ENCODE results near the gene NDUFS1.
"Not testable (repeated sequence)": the region's sequence is repeated elsewhere in the genome, so short reads cannot be mapped to it uniquely, and the experiment has no call there.

The NDUFS1 gene

GRCh38 chr2:206143451-206143850, 15.8 kb downstream of the NDUFS1 start:
- Histone ChIP-seq H4K8ac (ENCODE audit: low read depth, low read length) (no peak overlapping the region), H4K12ac (ENCODE audit: low read depth, low read length) (no peak overlapping the region), H3K9me3 (ENCODE audit: insufficient read depth, low read depth, low read length) (peaks cover 2% of the 10 kb centered on the region), H3K79me1 (ENCODE audit: low read length) (no peaks in the 10 kb centered on the region), H3K14ac (ENCODE audit: low read length) (no peak overlapping the region), H3K36me3 (ENCODE audit: control insufficient read depth in 1 of 2, insufficient read depth in 2 of 2, low read length in 2 of 2) (peaks cover 38 to 53% of the 10 kb centered on the region in 2 experiments), H2BK5ac (ENCODE audit: low read depth, low read length, poor library complexity) (no peak overlapping the region), H3K9ac (ENCODE audit: low read length) (no peak overlapping the region), H3K23ac (ENCODE audit: low read length) (no peak overlapping the region), H3K18ac (ENCODE audit: low read length) (no peak overlapping the region), H2AK5ac (ENCODE audit: low read length) (no peak overlapping the region), H4K91ac (ENCODE audit: low read depth, low read length) (no peak overlapping the region), H3K27me3 (ENCODE audit: insufficient read depth, low read length) (no peaks in the 10 kb centered on the region), H3K79me2 (ENCODE audit: control insufficient read depth, insufficient read depth, low read length, poor library complexity) (no peaks in the 10 kb centered on the region), H3K4ac (ENCODE audit: low read depth, low read length) (no peak overlapping the region), H2AFZ (ENCODE audit: insufficient read depth, low read length, poor library complexity) (no peak overlapping the region), H3K4me2 (ENCODE audit: low read length) (no peak overlapping the region), H3K4me3 (ENCODE audit: low read depth, low read length) (no peak overlapping the region), H2BK120ac (ENCODE audit: insufficient read depth, low read length, poor library complexity) (no peak overlapping the region), H3K4me1 (ENCODE audit: control insufficient read depth in 1 of 2, insufficient read depth in 2 of 2, low read length in 2 of 2) (no peaks in the 10 kb centered on the region), H3K27ac (ENCODE audit: low read depth, low read length) (no peak overlapping the region), H2BK12ac (ENCODE audit: low read length) (no peak overlapping the region)
- WGBS (ENCODE audit: extremely low coverage, insufficient coverage, insufficient read length): no CpG with 5 or more reads among the region's 4 CpGs
- no peak for DNase-seq

GRCh38 chr2:206127656-206128055, 31.6 kb downstream of the NDUFS1 start:
- Histone ChIP-seq H3K4me3 (ENCODE audit: low read depth, low read length) (no peak overlapping the region), H3K9ac (ENCODE audit: low read length) (no peak overlapping the region), H3K4ac (ENCODE audit: low read depth, low read length) (no peak overlapping the region), H2BK120ac (ENCODE audit: insufficient read depth, low read length, poor library complexity) (no peak overlapping the region), H3K23ac (ENCODE audit: low read length) (no peak overlapping the region), H4K91ac (ENCODE audit: low read depth, low read length) (no peak overlapping the region), H3K4me1 (ENCODE audit: control insufficient read depth in 1 of 2, insufficient read depth in 2 of 2, low read length in 2 of 2) (no peaks in the 10 kb centered on the region), H3K36me3 (ENCODE audit: control insufficient read depth in 1 of 2, insufficient read depth in 2 of 2, low read length in 2 of 2) (peaks cover 28 to 31% of the 10 kb centered on the region in 2 experiments), H4K12ac (ENCODE audit: low read depth, low read length) (no peak overlapping the region), H3K14ac (ENCODE audit: low read length) (no peak overlapping the region), H2BK12ac (ENCODE audit: low read length) (no peak overlapping the region), H3K27me3 (ENCODE audit: insufficient read depth, low read length) (no peaks in the 10 kb centered on the region), H4K8ac (ENCODE audit: low read depth, low read length) (no peak overlapping the region), H2AK5ac (ENCODE audit: low read length) (no peak overlapping the region), H3K79me1 (ENCODE audit: low read length) (no peaks in the 10 kb centered on the region), H2BK5ac (ENCODE audit: low read depth, low read length, poor library complexity) (no peak overlapping the region), H2AFZ (ENCODE audit: insufficient read depth, low read length, poor library complexity) (no peak overlapping the region), H3K79me2 (ENCODE audit: control insufficient read depth, insufficient read depth, low read length, poor library complexity) (no peaks in the 10 kb centered on the region), H3K4me2 (ENCODE audit: low read length) (no peak overlapping the region), H3K27ac (ENCODE audit: low read depth, low read length) (no peak overlapping the region), H3K18ac (ENCODE audit: low read length) (no peak overlapping the region), H3K9me3 (ENCODE audit: insufficient read depth, low read depth, low read length) (no peaks in the 10 kb centered on the region)
- DNase-seq: peak in 1 of 2 donors; percentile 22

- DNase-seq: peak in 1 of 2 donors; percentile 46
- no peak overlapping the region for H2BK12ac ChIP-seq (ENCODE audit: low read length)
- H3K18ac ChIP-seq (ENCODE audit: low read length): no peak overlapping the region
- no peak overlapping the region for H4K8ac ChIP-seq (ENCODE audit: low read depth, low read length)
- no peaks in the 10 kb centered on the region for H3K4me1 ChIP-seq (ENCODE audit: control insufficient read depth in 1 of 2, insufficient read depth in 2 of 2, low read length in 2 of 2)
- no peak overlapping the region for H3K27ac ChIP-seq (ENCODE audit: low read depth, low read length)
- no peaks in the 10 kb centered on the region for H3K27me3 ChIP-seq (ENCODE audit: insufficient read depth, low read length)
- no peak overlapping the region for H3K4me2 ChIP-seq (ENCODE audit: low read length)
- H3K4ac ChIP-seq (ENCODE audit: low read depth, low read length): no peak overlapping the region
- no peaks in the 10 kb centered on the region for H3K79me1 ChIP-seq (ENCODE audit: low read length)
- no peak overlapping the region for H2AK5ac ChIP-seq (ENCODE audit: low read length)
- H3K9ac ChIP-seq (ENCODE audit: low read length): no peak overlapping the region
- no peaks in the 10 kb centered on the region for H3K79me2 ChIP-seq (ENCODE audit: control insufficient read depth, insufficient read depth, low read length, poor library complexity)
- H4K12ac ChIP-seq (ENCODE audit: low read depth, low read length): no peak overlapping the region
- H3K14ac ChIP-seq (ENCODE audit: low read length): no peak overlapping the region
- H2BK120ac ChIP-seq (ENCODE audit: insufficient read depth, low read length, poor library complexity): no peak overlapping the region
- H4K91ac ChIP-seq (ENCODE audit: low read depth, low read length): no peak overlapping the region
- peaks cover 27 to 30% of the 10 kb centered on the region in 2 experiments for H3K36me3 ChIP-seq (ENCODE audit: control insufficient read depth in 1 of 2, insufficient read depth in 2 of 2, low read length in 2 of 2)
- H2AFZ ChIP-seq (ENCODE audit: insufficient read depth, low read length, poor library complexity): no peak overlapping the region
- no peak overlapping the region for H3K4me3 ChIP-seq (ENCODE audit: low read depth, low read length)
- no peak overlapping the region for H2BK5ac ChIP-seq (ENCODE audit: low read depth, low read length, poor library complexity)
- no peaks in the 10 kb centered on the region for H3K9me3 ChIP-seq (ENCODE audit: insufficient read depth, low read depth, low read length)
- H3K23ac ChIP-seq (ENCODE audit: low read length): no peak overlapping the region
These were observed 33.3 kb downstream of the NDUFS1 start for GRCh38 chr2:206125901-206126300.

- H3K79me1 ChIP-seq (ENCODE audit: low read length); H3K4me2 ChIP-seq (ENCODE audit: low read length); H3K79me2 ChIP-seq (ENCODE audit: control insufficient read depth, insufficient read depth, low read length, poor library complexity); H3K14ac ChIP-seq (ENCODE audit: low read length); H3K4ac ChIP-seq (ENCODE audit: low read depth, low read length); H3K4me1 ChIP-seq (ENCODE audit: control insufficient read depth in 1 of 2, insufficient read depth in 2 of 2, low read length in 2 of 2); H2BK5ac ChIP-seq (ENCODE audit: low read depth, low read length, poor library complexity); H4K8ac ChIP-seq (ENCODE audit: low read depth, low read length); H2BK12ac ChIP-seq (ENCODE audit: low read length); H3K27ac ChIP-seq (ENCODE audit: low read depth, low read length); H4K12ac ChIP-seq (ENCODE audit: low read depth, low read length); H2BK120ac ChIP-seq (ENCODE audit: insufficient read depth, low read length, poor library complexity); H2AFZ ChIP-seq (ENCODE audit: insufficient read depth, low read length, poor library complexity); H3K9me3 ChIP-seq (ENCODE audit: insufficient read depth, low read depth, low read length); H3K23ac ChIP-seq (ENCODE audit: low read length); H3K27me3 ChIP-seq (ENCODE audit: insufficient read depth, low read length); H4K91ac ChIP-seq (ENCODE audit: low read depth, low read length); H3K9ac ChIP-seq (ENCODE audit: low read length); H3K18ac ChIP-seq (ENCODE audit: low read length); H3K4me3 ChIP-seq (ENCODE audit: low read depth, low read length); H2AK5ac ChIP-seq (ENCODE audit: low read length): not testable (repeated sequence)
- no CpG with 5 or more reads among the region's 3 CpGs for WGBS (ENCODE audit: extremely low coverage, insufficient coverage, insufficient read length)
- peaks cover 23 to 24% of the 10 kb centered on the region in 2 experiments for H3K36me3 ChIP-seq (ENCODE audit: control insufficient read depth in 1 of 2, insufficient read depth in 2 of 2, low read length in 2 of 2)
- peak; percentile 52 to 66 for DNase-seq
These were observed 36.7 kb downstream of the NDUFS1 start for GRCh38 chr2:206122569-206122968.

All from trophoblast cell (in vitro differentiated cells and primary cell).